Kidney epithelial cell (primary cell): ENCODE results near the gene ARHGEF26. TPM values are rescaled to one million over a fixed set of nuclear protein-coding genes. Genes with fewer than 3 reads are reported as not detected.

Experiments
- DNase-seq: peaks from one replicate; pipeline ENCODE4 v3.0.0-alpha.2; 2010; ENCODE audit warnings: low read depth
- H3K27me3 ChIP-seq: 2 replicates; pipeline ENCODE4 v1.6.0; 2011; ENCODE audit warnings: low read length; ENCODE audit not compliant: control insufficient read depth, insufficient read depth
- H3K36me3 ChIP-seq: 2 replicates; pipeline ENCODE4 v1.5.1; 2011; ENCODE audit warnings: low read length; ENCODE audit not compliant: control insufficient read depth, insufficient read depth
- H3K4me3 ChIP-seq: 2 replicates; pipeline ENCODE4 v1.5.1; 2011; ENCODE audit warnings: low read depth, mild to moderate bottlenecking, control low read depth, low read length
- total RNA-seq: library from RNA; depleted of rRNA; stranded (reverse); fragments of >200 nt; gene quantifications from 2 replicates; pipeline ENCODE4 v1.2.3, GENCODE V29; 2015
- TF ChIP-seq, protein P1 (sequence below): IDR thresholded peaks from 2 replicates; pipeline ENCODE4 v1.5.1; 2011; ENCODE audit warnings: mild to moderate bottlenecking, moderate library complexity, low read length, control low read depth, inconsistent platforms; ENCODE audit not compliant: insufficient read depth, poor library complexity, severe bottlenecking

ARHGEF26 gene
- total RNA-seq, 1 donor from 2014 or later: 1.4 TPM

GRCh38 chr3:154209499-154209898, 88.3 kb downstream of the ARHGEF26 start:
- TF ChIP-seq, protein P1, sequence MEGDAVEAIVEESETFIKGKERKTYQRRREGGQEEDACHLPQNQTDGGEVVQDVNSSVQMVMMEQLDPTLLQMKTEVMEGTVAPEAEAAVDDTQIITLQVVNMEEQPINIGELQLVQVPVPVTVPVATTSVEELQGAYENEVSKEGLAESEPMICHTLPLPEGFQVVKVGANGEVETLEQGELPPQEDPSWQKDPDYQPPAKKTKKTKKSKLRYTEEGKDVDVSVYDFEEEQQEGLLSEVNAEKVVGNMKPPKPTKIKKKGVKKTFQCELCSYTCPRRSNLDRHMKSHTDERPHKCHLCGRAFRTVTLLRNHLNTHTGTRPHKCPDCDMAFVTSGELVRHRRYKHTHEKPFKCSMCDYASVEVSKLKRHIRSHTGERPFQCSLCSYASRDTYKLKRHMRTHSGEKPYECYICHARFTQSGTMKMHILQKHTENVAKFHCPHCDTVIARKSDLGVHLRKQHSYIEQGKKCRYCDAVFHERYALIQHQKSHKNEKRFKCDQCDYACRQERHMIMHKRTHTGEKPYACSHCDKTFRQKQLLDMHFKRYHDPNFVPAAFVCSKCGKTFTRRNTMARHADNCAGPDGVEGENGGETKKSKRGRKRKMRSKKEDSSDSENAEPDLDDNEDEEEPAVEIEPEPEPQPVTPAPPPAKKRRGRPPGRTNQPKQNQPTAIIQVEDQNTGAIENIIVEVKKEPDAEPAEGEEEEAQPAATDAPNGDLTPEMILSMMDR: no peak
- no peak overlapping the region for H3K4me3 ChIP-seq
- peaks cover 1% of the 10 kb centered on the region for H3K36me3 ChIP-seq
- H3K27me3 ChIP-seq: no peaks in the 10 kb centered on the region
- DNase-seq: no peak

DNA sequence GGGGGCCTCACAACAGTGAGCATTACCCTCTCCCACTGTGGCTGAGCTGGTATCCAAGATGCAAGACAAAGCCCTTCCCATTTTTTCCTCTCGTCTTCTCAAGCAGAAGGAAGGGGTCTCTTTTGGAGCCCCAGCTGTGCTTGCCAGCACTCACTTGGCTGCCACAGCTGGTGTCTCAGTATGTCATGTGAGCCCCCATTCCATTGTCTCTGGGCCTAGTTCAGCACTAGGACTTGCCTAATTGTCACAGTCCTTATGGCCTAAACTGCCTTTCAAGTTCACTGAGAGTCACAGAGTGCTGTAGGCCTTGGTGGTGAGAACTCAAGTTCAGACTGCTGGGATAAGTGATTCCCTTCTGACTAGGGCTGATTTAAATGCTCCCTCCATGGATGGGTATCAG, 89.8 kb downstream of the ARHGEF26 start:
- TF ChIP-seq, protein P1: no peak
- H3K4me3 ChIP-seq: no peak overlapping the region
- peaks cover 1% of the 10 kb centered on the region for H3K36me3 ChIP-seq
- no peak for DNase-seq
- H3K27me3 ChIP-seq: no peaks in the 10 kb centered on the region

GRCh38 chr3:154214306-154214705, 93.1 kb downstream of the ARHGEF26 start:
- DNase-seq: no peak
- Histone ChIP-seq H3K36me3 (peaks cover 1% of the 10 kb centered on the region), H3K4me3 (no peak overlapping the region), H3K27me3 (no peaks in the 10 kb centered on the region)
- TF ChIP-seq, protein P1: no peak

- Histone ChIP-seq H3K36me3 (no peaks in the 10 kb centered on the region), H3K27me3 (no peaks in the 10 kb centered on the region), H3K4me3 (no peak overlapping the region)
- no peak for DNase-seq
- TF ChIP-seq, protein P1: no peak
Observed at GRCh38 chr3:154217671-154218070, 96.5 kb downstream of the ARHGEF26 start.

DNA sequence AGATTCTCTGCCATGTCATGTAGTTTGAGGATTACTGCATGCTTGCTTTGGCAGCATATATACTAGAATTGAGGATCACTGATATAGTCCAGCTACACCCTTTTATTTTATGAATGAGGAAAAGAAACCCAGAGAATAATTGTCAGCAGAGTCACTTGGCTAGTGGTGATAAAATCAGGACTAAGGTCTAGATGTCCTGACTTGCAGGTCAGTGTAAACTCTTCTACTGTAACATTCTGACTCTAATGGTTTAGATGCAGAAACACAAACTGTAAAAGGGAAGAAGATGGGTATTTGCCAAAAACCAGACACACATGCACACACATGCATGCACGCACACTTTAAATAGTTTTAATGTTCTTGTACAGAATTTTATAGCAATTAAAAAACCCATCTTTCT, 97.5 kb downstream of the ARHGEF26 start:
- TF ChIP-seq, protein P1: no peak

GRCh38 chr3:154220462-154220861, 99.3 kb downstream of the ARHGEF26 start:
- Histone ChIP-seq H3K36me3 (no peaks in the 10 kb centered on the region), H3K4me3 (no peak overlapping the region), H3K27me3 (no peaks in the 10 kb centered on the region)
- TF ChIP-seq, protein P1: no peak
- DNase-seq: no peak

More for the DNA sequence above, 97.5 kb downstream of the ARHGEF26 start:
- no peak for DNase-seq
- no peaks in the 10 kb centered on the region for H3K36me3 ChIP-seq
- no peaks in the 10 kb centered on the region for H3K27me3 ChIP-seq
- H3K4me3 ChIP-seq: no peak overlapping the region
